WTC11 (cell line): Measurements from ENCODE around the gene CD86. TPM values are rescaled to one million over a fixed set of nuclear protein-coding genes. Genes with fewer than 3 reads are reported as not detected.

Experiments used
- ATAC-seq: fragments of 200-7000 bp; cut with Tn5 transposase; 2 replicates; pipeline ENCODE4 v1.10.0; 2021; ENCODE audit warnings: mild to moderate bottlenecking, moderate library complexity
- CTCF ChIA-PET: fragments of 300-600 bp; sonication (Branson Sonifier 250); formaldehyde crosslinking; loops from one replicate; lab custom pipeline; 2021; ENCODE audit warnings: antibody characterized with exemption; lab: Charles Lee
- POLR2A ChIA-PET: fragments of 350-600 bp; sonication (Branson Sonifier 250); formaldehyde crosslinking; loops from one replicate; lab custom pipeline; 2021; ENCODE audit warnings: antibody characterized with exemption; lab: Charles Lee
- DNase-seq: peaks from one replicate; pipeline ENCODE4 v3.0.0; 2021; ENCODE audit warnings: low spot score
- H3K27ac Mint-ChIP-seq: 2 replicates; pipeline ENCODE4 v1.8.0; 2021; ENCODE audit warnings: mixed read lengths
- H3K27me3 Mint-ChIP-seq: 2 replicates; pipeline ENCODE4 v1.8.0; 2021; ENCODE audit warnings: low read depth, mild to moderate bottlenecking, moderate library complexity, mixed read lengths
- H3K36me3 Mint-ChIP-seq: 2 replicates; pipeline ENCODE4 v1.8.0; 2021; ENCODE audit warnings: mixed read lengths
- H3K4me1 Mint-ChIP-seq: 2 replicates; pipeline ENCODE4 v1.8.0; 2022; ENCODE audit warnings: mixed read lengths
- H3K4me3 Mint-ChIP-seq: 2 replicates; pipeline ENCODE4 v1.8.0; 2021; ENCODE audit warnings: mild to moderate bottlenecking, moderate library complexity, mixed read lengths
- H3K9me3 Mint-ChIP-seq: 2 replicates; pipeline ENCODE4 v1.8.0; 2021; ENCODE audit warnings: mixed read lengths
- ARID4B ChIP-seq: sonication (generic); formaldehyde crosslinking; IDR thresholded peaks from 2 replicates; pipeline ENCODE4 v1.8.0; 2023; ENCODE audit warnings: missing genetic modification reagents, mild to moderate bottlenecking, borderline replicate concordance
- ATF2 ChIP-seq: sonication (generic); formaldehyde crosslinking; IDR thresholded peaks from 2 replicates; pipeline ENCODE4 v1.8.1; 2022; ENCODE audit warnings: low read depth, missing genetic modification reagents, borderline replicate concordance
- ATF3 ChIP-seq: sonication (generic); formaldehyde crosslinking; conservative IDR thresholded peaks from 2 replicates; pipeline ENCODE4 v1.8.1; 2022; ENCODE audit warnings: mild to moderate bottlenecking, missing genetic modification reagents
- CDX4 ChIP-seq: fragments of 250-450 bp; sonication (Bioruptor Pico); IDR thresholded peaks from 2 replicates; pipeline ENCODE4 v1.9.0; 2021; ENCODE audit warnings: moderate library complexity, mild to moderate bottlenecking, inconsistent platforms, borderline replicate concordance
- CREM ChIP-seq: sonication (generic); formaldehyde crosslinking; IDR thresholded peaks from 2 replicates; pipeline ENCODE4 v1.8.1; 2022; ENCODE audit warnings: mild to moderate bottlenecking, missing genetic modification reagents, moderate library complexity
- CTCF ChIP-seq: fragments of 200-600 bp; IDR thresholded peaks from 2 replicates; pipeline ENCODE4 v1.8.0; 2022; ENCODE audit warnings: antibody characterized with exemption
- FOXP1 ChIP-seq: sonication (generic); formaldehyde crosslinking; IDR thresholded peaks from 2 replicates; pipeline ENCODE4 v1.8.0; 2022; ENCODE audit warnings: missing genetic modification reagents, mild to moderate bottlenecking, moderate library complexity, borderline replicate concordance
- GTF2I ChIP-seq: fragments of 250-450 bp; sonication (Bioruptor Pico); conservative IDR thresholded peaks from 2 replicates; pipeline ENCODE4 v1.4.0; 2021; ENCODE audit warnings: mild to moderate bottlenecking
- HMGXB4 ChIP-seq: sonication (generic); formaldehyde crosslinking; IDR thresholded peaks from 2 replicates; pipeline ENCODE4 v1.8.1; 2023; ENCODE audit warnings: mild to moderate bottlenecking, moderate library complexity, missing genetic modification reagents
- IRF1 ChIP-seq: sonication (generic); formaldehyde crosslinking; IDR thresholded peaks from 2 replicates; pipeline ENCODE4 v1.8.0; 2023; ENCODE audit warnings: missing genetic modification reagents
- JAZF1 ChIP-seq: fragments of 250-450 bp; sonication (Bioruptor Pico); IDR thresholded peaks from 2 replicates; pipeline ENCODE4 v1.9.0; 2021; ENCODE audit warnings: moderate library complexity, mild to moderate bottlenecking, inconsistent platforms
- MLX ChIP-seq: sonication (generic); formaldehyde crosslinking; IDR thresholded peaks from 2 replicates; pipeline ENCODE4 v1.8.1; 2023; ENCODE audit warnings: mild to moderate bottlenecking, missing genetic modification reagents, moderate library complexity
- NFE2L1 ChIP-seq: sonication (generic); formaldehyde crosslinking; IDR thresholded peaks from 2 replicates; pipeline ENCODE4 v1.8.1; 2023; ENCODE audit warnings: missing genetic modification reagents
- NFYB ChIP-seq: sonication (generic); formaldehyde crosslinking; conservative IDR thresholded peaks from 2 replicates; pipeline ENCODE4 v1.8.0; 2022; ENCODE audit warnings: low read depth, missing genetic modification reagents
- PREB ChIP-seq: sonication (generic); formaldehyde crosslinking; IDR thresholded peaks from 2 replicates; pipeline ENCODE4 v1.8.1; 2022; ENCODE audit warnings: mild to moderate bottlenecking, missing genetic modification reagents, moderate library complexity, borderline replicate concordance
- RORB ChIP-seq: fragments of 250-450 bp; sonication (Bioruptor Pico); IDR thresholded peaks from 2 replicates; pipeline ENCODE4 v1.9.0; 2021; ENCODE audit warnings: mild to moderate bottlenecking
- SP1 ChIP-seq: sonication (generic); formaldehyde crosslinking; conservative IDR thresholded peaks from 2 replicates; pipeline ENCODE4 v1.8.1; 2022; ENCODE audit warnings: missing genetic modification reagents
- TEAD1 ChIP-seq: sonication (generic); formaldehyde crosslinking; IDR thresholded peaks from 2 replicates; pipeline ENCODE4 v1.8.0; 2022; ENCODE audit warnings: mild to moderate bottlenecking, missing genetic modification reagents
- ZNF219 ChIP-seq: sonication (generic); formaldehyde crosslinking; IDR thresholded peaks from 2 replicates; pipeline ENCODE4 v1.8.0; 2023; ENCODE audit warnings: missing genetic modification reagents, mild to moderate bottlenecking, borderline replicate concordance
- total RNA-seq: library from RNA; stranded (reverse); gene quantifications from 3 replicates; pipeline ENCODE4 v1.2.3, GENCODE V29; 2021

The CD86 gene
- total RNA-seq, 1 experiment from 2014 or later: 0.61 TPM

- no peak overlapping the region for H3K27ac Mint-ChIP-seq
- ATAC-seq (no peak), DNase-seq (no peak)
- peaks cover 4% of the 10 kb centered on the region; the same call in 1 of the 2 replicates for H3K4me1 Mint-ChIP-seq
- no peaks in the 10 kb centered on the region for H3K9me3 Mint-ChIP-seq
- TF ChIP-seq TEAD1 (CRISPR knock-in tag) (no peak), IRF1 (CRISPR knock-in tag) (no peak), HMGXB4 (CRISPR knock-in tag) (no peak), CDX4 (CRISPR knock-in tag) (no peak), ARID4B (CRISPR knock-in tag) (no peak), NFYB (CRISPR knock-in tag) (no peak), MLX (CRISPR knock-in tag) (no peak), PREB (no peak), NFE2L1 (no peak), SP1 (no peak), RORB (CRISPR knock-in tag) (no peak), FOXP1 (CRISPR knock-in tag) (no peak), ATF3 (no peak), JAZF1 (CRISPR knock-in tag) (no peak), CREM (CRISPR knock-in tag) (no peak), ATF2 (no peak), CTCF (no peak), ZNF219 (CRISPR knock-in tag) (no peak), GTF2I (no peak)
- no peaks in the 10 kb centered on the region for H3K36me3 Mint-ChIP-seq
- no peak overlapping the region for H3K4me3 Mint-ChIP-seq
- no peaks in the 10 kb centered on the region for H3K27me3 Mint-ChIP-seq
- ChIA-PET CTCF (interaction anchor here (0.9 to 3.9 kb wide), 6 partner anchors 105 to 554 kb away, joined by 4 to 27 read pairs (median 11); partner anchors contain the start of gene POLQ), POLR2A (no interaction called here)
Observed at GRCh38 chr3:122100083-122100482, 44.9 kb downstream of the CD86 start.
